NCI-H446 treated with DMSO at 0.1 percent for 48 hours (cell line): ENCODE measurements around the gene NCAPG2.

Experiments
- DNase-seq: peaks from one replicate; lab custom pipeline; 2025; lab: John Stamatoyannopoulos, UW

NCAPG2 gene

GRCh38 chr7:158595068-158595467, 109.5 kb downstream of the NCAPG2 start:
- no peak for DNase-seq

DNA sequence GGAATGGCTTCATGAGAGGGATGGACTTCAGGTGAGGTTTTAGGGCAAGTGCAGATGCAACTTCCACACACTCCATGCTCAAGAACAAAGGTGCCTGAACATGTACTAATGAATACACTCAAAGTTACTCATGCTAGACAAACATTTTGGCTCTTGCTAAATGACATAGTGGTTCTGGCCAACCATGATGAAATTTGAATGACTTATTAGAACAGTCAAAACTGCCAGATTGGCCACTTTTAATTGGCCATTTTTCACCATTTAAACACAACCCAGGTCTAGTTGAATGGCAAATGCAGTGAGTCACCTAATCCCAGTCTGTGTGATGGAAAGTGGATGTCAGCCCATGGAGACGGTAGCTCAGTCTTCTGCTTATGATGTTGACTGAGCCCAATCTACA, 112.1 kb downstream of the NCAPG2 start:
- DNase-seq: no peak

GRCh38 chr7:158591944-158592343, 112.7 kb downstream of the NCAPG2 start:
- DNase-seq: no peak

GRCh38 chr7:158590181-158590530, 114.4 kb downstream of the NCAPG2 start:
- no peak for DNase-seq

DNA sequence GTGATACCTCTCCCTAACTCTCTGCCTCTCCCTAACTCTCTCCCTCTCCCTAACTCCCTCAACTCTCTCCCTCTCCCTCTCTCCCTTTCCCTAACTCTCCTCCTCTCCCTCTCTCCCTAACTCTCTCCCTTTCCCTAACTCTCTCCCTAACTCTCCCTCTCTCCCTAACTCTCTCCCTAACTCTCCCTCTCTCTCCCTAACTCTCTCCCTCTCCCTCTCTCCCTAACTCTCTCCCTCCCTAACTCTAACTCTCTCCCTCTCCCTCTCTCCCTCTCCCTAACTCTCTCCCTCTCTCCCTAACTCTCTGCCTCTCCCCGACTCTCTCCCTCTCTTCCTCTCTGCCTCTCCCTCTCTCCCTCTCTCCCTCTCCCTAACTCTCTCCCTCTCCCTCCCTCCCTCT, 115.0 kb downstream of the NCAPG2 start:
- no peak for DNase-seq

DNA sequence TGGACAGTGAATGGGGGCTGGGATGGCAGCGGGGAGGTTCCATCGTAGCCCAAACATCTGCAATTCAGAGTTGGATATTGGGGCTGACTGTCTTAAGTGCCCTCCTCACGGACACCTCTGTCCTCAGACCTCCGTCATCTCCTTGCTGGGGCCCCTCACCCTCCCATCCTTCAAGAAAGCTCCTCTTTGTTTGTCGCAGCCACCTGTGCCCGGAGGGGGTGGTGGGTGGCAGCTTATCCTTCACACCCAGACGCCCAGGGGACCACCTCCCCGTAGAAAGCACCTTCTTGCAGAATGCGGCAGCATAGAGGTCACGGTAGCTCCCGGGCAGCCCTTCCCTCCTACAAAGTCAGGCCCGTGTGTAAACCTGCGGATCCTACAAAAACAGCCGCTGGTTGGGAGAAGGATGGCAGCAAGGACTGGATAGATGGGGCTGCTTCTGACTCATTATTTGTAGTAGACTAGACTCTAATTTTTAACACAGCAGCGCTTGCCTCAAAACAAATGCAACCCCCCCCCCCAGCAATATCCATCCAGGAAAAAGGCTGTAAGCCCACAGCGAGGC, 115.6 kb downstream of the NCAPG2 start:
- DNase-seq: no peak

- DNase-seq: no peak
Measured at GRCh38 chr7:158588085-158588877, 116.3 kb downstream of the NCAPG2 start.

DNA sequence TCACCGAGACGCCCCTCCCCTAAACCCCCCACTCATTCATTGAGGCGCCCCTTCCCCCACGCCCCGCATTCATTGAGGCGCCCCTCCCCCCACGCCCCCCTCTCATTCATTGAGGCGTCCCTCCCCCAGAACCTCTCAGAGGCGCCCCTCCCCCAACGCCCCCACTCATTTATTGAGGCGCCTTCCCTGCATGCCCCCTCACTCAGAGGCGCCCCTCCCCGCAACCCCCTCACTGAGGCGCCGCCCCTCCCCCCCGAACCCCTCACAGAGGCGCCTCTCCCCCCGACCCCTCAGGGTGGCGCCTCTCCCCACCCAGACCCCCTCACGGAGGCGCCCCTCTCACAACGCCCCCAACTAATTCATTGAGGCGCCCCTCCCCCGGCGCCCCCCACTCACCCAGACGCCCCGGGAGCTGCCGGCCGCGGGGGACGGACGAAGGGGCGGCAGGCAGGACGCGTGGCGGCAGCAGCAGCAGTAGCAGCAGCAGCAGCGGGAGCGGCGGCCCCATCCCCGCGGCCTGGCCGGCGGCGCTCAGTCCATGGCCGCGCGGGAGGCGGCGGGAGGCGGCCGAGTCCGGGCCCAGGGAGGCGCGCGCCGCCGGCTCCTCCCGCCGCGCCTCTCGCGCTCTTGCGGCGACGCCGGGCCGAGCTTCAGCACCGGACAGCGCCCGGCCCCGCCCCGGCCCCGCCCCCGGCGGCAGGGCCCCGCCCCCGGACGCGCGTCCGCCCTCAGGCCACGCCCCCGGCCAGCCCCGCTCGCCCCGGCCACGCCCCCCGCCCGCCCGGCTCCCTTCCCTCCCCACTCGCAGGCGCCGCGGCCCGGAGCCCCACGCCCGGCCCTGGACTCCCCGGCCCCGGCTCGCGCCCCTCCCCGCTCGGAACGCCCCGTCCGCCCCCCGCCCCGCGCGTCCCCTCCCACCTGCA, 117.2 kb downstream of the NCAPG2 start, which contains the start of gene PTPRN2:
Gene PTPRN2 (minus strand): TSS at position 662 of the 923 bp plus-strand sequence.
- DNase-seq: peak; percentile 24

DNA sequence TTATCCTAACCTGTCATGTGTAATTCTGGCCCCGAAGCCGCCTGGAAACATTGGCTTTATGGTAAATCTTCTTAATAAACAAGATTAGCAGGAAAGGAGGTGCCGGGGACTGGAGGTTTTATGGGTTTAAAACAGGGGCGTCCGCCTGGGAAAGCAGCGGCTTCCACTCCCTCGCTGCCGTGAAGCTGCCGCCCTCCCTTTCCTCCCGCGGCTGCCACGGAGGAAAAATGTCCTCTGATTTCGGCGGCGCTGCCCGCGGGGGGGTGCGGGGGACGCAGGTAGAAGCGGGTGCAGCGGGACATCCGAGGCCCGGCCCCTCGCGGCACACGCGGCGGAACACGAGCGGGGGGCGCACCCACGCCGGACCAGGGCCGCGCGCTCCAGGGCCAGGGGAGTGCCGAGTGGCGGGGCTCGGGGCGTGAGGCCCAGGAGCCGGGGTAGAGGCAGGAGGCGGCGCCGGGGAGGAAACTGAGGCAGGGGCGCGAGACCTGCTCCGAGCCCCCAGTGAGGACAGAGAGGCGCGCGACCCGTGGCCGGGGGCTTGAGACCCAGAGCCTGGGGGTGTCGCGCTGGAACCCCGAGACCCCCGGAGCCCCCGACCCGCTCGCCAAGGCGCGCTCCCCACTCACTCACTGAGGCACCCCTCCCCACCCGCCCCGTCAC, 118.0 kb downstream of the NCAPG2 start:
- no peak for DNase-seq

GRCh38 chr7:158585721-158586498, 118.7 kb downstream of the NCAPG2 start:
- DNase-seq: no peak

DNA sequence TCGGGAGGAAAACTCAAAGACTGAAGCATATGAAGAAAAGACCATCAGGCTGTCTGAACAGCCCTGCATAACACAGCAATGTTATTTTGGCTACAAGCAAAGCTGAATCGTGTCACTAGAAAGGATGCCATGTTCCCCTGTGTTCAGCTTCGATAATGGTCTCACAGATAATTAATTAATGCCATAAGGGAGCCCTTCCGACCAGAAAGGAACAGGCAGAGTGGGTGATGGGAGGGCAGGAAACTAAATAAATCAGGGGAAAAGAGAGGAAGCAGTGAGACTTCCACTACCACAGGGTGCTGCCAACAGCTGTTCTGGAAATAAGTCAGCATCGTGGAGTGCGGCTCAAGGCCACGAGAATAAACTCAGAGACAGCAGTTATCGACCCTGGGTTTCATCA, 120.2 kb downstream of the NCAPG2 start:
- no peak for DNase-seq

- DNase-seq: no peak
Measured at GRCh38 chr7:158583810-158584209, 120.8 kb downstream of the NCAPG2 start.

DNA sequence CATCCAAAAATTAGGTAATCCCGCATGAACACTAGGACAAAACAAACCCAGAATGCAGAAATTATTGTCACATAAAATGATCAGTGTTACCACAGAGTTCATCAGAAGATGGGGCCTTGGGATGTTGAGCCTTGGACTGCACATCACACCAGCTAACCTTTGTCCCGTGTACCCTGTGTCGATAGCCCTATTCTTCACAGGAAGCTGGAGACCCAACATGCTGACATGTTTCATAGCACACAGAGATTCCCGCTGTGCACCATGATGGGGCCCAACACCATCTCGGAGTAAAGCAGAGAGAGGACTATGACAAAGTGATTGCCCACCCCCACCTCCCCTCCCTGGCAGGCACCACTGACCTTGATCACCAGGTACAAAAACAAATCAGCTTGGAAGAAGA, 121.5 kb downstream of the NCAPG2 start:
- DNase-seq: no peak

DNA sequence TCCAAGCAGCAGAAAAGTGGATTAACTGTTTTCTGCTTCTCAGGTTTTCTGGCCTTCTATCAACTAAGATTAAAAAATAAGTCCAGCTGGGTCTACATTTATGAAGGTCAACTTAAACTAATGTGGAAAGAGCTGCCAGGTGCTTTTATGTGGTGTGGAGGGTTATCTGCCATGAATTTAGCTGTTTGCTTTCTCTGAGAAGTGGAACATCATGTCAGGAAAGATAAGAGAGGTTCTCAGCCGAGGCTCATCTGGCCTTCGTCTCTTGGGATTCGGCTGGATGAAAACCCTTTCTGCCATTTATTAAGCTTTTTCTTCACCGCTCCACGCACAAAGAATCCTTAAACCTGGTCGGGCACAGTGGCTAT, 122.5 kb downstream of the NCAPG2 start:
- DNase-seq: no peak

DNA sequence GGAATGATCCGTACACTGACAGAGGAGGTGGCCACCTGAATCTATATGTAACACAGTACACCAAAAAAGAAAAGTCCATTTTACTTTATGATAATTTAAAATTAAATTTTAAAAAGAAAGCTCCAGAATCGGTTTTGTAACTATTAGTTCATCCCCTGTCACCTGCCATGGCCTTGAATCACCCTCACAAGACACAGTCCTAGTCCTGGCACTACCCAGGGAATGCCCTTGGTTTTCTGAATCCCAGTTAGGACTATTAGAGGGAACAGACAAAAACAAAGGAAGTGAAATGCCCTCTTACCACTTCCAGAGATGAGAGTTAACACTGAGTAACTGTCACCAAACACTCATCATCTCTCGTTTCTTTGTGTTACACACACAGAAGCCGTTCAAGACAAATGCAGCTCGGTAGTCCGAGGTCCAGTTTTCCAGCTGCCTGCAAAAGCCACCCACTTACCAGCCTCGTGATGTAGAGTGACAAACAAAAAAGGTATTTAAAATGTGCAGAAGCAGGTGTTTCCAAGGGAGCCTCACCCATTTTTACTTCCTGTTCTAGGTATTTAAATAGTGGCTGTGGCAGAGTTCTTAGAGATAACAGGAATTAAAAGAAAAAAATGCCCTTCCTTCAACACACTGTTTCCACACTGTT, 123.0 kb downstream of the NCAPG2 start:
- no peak for DNase-seq
